HepG2 (cell line): ENCODE data around the gene SULT1B1. TPM values are rescaled to one million over a fixed set of nuclear protein-coding genes. Genes with fewer than 3 reads are reported as not detected.
A peak's percentile ranks its signal among the peaks of the same experiment; 100 is the strongest.

ENCODE experiments used
- CERS6 ChIP-seq: sonication (generic); formaldehyde crosslinking; IDR thresholded peaks from 2 replicates; pipeline ENCODE4 v1.5.0; 2020; ENCODE audit warnings: missing genetic modification reagents
- FOXP1 ChIP-seq, 2 experiments: fragments of 450-650 bp in 1 of 2; IDR thresholded peaks; 2 replicates each; pipeline ENCODE4 v1.6.1; 2017 to 2018; ENCODE audit warnings: antibody characterized with exemption in 1 of 2
- GTF3A ChIP-seq: sonication (generic); formaldehyde crosslinking; conservative IDR thresholded peaks from 2 replicates; pipeline ENCODE4 v1.4.0; 2020; ENCODE audit warnings: mild to moderate bottlenecking, missing genetic modification reagents
- GZF1 ChIP-seq: sonication (generic); formaldehyde crosslinking; IDR thresholded peaks from 2 replicates; pipeline ENCODE4 v1.5.1; 2020; ENCODE audit warnings: mild to moderate bottlenecking, missing genetic modification reagents
- HMG20B ChIP-seq: conservative IDR thresholded peaks from 2 replicates; pipeline ENCODE4 v1.6.1; 2016; ENCODE audit warnings: missing genetic modification reagents, missing compliant biosample characterization
- MTA3 ChIP-seq: sonication (generic); formaldehyde crosslinking; IDR thresholded peaks from 2 replicates; pipeline ENCODE4 v1.4.0; 2020; ENCODE audit warnings: missing genetic modification reagents
- NONO ChIP-seq, 2 experiments: fragments of 450-650 bp in 1 of 2; sonication (generic) in 1 of 2; formaldehyde crosslinking in 1 of 2; IDR thresholded peaks in 1 of 2; conservative IDR thresholded peaks in 1 of 2; 2 replicates each; pipeline versions ENCODE4 v1.6.1 to v1.8.0; 2017 to 2022; ENCODE audit warnings: mild to moderate bottlenecking in 1 of 2, missing genetic modification reagents in 1 of 2, moderate library complexity in 1 of 2
- RFXAP ChIP-seq: sonication (generic); formaldehyde crosslinking; IDR thresholded peaks from 2 replicates; pipeline ENCODE4 v1.4.0; 2020; ENCODE audit warnings: missing genetic modification reagents, borderline replicate concordance
- SALL1 ChIP-seq: sonication (generic); formaldehyde crosslinking; IDR thresholded peaks from 2 replicates; pipeline ENCODE4 v1.8.0; 2022; ENCODE audit warnings: mild to moderate bottlenecking, missing genetic modification reagents
- SIX1 ChIP-seq: sonication (generic); formaldehyde crosslinking; IDR thresholded peaks from 2 replicates; pipeline ENCODE4 v1.4.0; 2020; ENCODE audit warnings: missing genetic modification reagents, borderline replicate concordance
- SP1 ChIP-seq, 2 experiments: fragments of 450-650 bp in 1 of 2; sonication (generic) in 1 of 2; formaldehyde crosslinking in 1 of 2; IDR thresholded peaks; 2 replicates each; pipeline versions ENCODE4 v1.4.0 to v1.6.1; 2016 to 2020; ENCODE audit warnings: missing genetic modification reagents in 1 of 2
- SRY ChIP-seq: sonication (generic); formaldehyde crosslinking; IDR thresholded peaks from 2 replicates; pipeline ENCODE4 v1.8.0; 2022; ENCODE audit warnings: mild to moderate bottlenecking, missing genetic modification reagents
- SYNCRIP ChIP-seq: fragments of 200-400 bp; formaldehyde crosslinking; IDR thresholded peaks from 2 replicates; pipeline ENCODE4 v1.6.1; 2018; ENCODE audit warnings: mild to moderate bottlenecking, low read depth, low read length; ENCODE audit not compliant: insufficient read depth
- UBTF ChIP-seq: sonication (generic); formaldehyde crosslinking; IDR thresholded peaks from 2 replicates; pipeline ENCODE4 v1.4.0; 2020; ENCODE audit warnings: mild to moderate bottlenecking, missing genetic modification reagents
- ZBTB8A ChIP-seq: sonication (generic); formaldehyde crosslinking; IDR thresholded peaks from 2 replicates; pipeline ENCODE4 v1.4.0; 2020; ENCODE audit warnings: mild to moderate bottlenecking, low read depth, missing genetic modification reagents, borderline replicate concordance
- ZFAT ChIP-seq: sonication (generic); formaldehyde crosslinking; conservative IDR thresholded peaks from 2 replicates; pipeline ENCODE4 v1.8.1; 2023; ENCODE audit warnings: missing genetic modification reagents, inconsistent platforms
- ZFY ChIP-seq: sonication (generic); formaldehyde crosslinking; IDR thresholded peaks from 2 replicates; pipeline ENCODE4 v1.4.0; 2020; ENCODE audit warnings: missing genetic modification reagents
- ZNF275 ChIP-seq: sonication (generic); formaldehyde crosslinking; IDR thresholded peaks from 2 replicates; pipeline ENCODE4 v1.8.0; 2022; ENCODE audit warnings: missing genetic modification reagents, mild to moderate bottlenecking, inconsistent platforms, borderline replicate concordance
- polyA plus RNA-seq, 8 experiments: library from polyadenylated mRNA; depleted of rRNA in 3 of 8; stranded (reverse) in 7 of 8; unstranded in 1 of 8; fragments of >200 nt; fragmentation: Illumina TruSeq in 4 of 8; extraction: Trizol in 4 of 8; gene quantifications; 2 replicates each; pipeline versions ENCODE4 v1.2.1 to v1.2.3, GENCODE V29; 2011 to 2016; ENCODE audit warnings: low read depth in 4 of 8, missing spikeins in 1 of 8, mixed read lengths in 1 of 8; ENCODE audit not compliant: insufficient read depth in 1 of 8
- total RNA-seq, 5 experiments: library from RNA; depleted of rRNA; stranded (reverse); fragments of >200 nt; fragmentation: Illumina TruSeq; extraction: Trizol; gene quantifications; 2 replicates each; pipeline ENCODE4 v1.2.3, GENCODE V29; 2016; ENCODE audit warnings: low read depth in 1 of 5
- TF ChIP-seq, protein P1 (sequence below): sonication (generic); formaldehyde crosslinking; conservative IDR thresholded peaks from 2 replicates; pipeline ENCODE4 v1.4.0; 2020; ENCODE audit warnings: missing genetic modification reagents
- TF ChIP-seq, protein P2 (sequence below): sonication (generic); formaldehyde crosslinking; IDR thresholded peaks from 2 replicates; pipeline ENCODE4 v1.9.0; 2022; ENCODE audit warnings: missing genetic modification reagents, mild to moderate bottlenecking, borderline replicate concordance
- TF ChIP-seq, protein P3 (sequence below): sonication (generic); formaldehyde crosslinking; IDR thresholded peaks from 2 replicates; pipeline ENCODE4 v1.5.0; 2020; ENCODE audit warnings: missing genetic modification reagents, mild to moderate bottlenecking, borderline replicate concordance

SULT1B1 gene
- total and polyA plus RNA-seq, 2 of the 13 experiments (the other 11 are each of a cell fraction or from before 2014, with no cell fraction given) = 0.20 to 0.25 TPM

DNA sequence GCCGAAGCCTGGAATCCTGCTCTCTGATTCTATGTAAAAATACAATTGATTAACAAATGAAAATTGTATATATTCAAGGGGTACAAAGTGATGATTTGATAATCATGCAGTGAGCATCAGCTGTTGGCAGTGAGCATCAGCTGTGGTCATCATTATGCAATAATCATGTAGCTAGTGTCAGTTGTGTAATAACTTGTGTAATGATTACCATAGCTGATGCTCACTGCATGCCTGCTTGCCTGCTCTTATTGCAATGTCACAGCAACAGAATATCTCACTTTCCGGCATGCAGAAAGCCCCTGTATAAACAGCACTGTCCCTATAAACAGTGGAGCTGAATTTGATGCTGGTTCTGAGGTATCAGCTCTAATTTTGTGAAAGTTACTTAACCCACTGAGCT, 46.8 kb downstream of the SULT1B1 start (continued):
- TF ChIP-seq, protein P1, sequence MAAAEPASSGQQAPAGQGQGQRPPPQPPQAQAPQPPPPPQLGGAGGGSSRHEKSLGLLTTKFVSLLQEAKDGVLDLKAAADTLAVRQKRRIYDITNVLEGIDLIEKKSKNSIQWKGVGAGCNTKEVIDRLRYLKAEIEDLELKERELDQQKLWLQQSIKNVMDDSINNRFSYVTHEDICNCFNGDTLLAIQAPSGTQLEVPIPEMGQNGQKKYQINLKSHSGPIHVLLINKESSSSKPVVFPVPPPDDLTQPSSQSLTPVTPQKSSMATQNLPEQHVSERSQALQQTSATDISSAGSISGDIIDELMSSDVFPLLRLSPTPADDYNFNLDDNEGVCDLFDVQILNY = no peak
- TF ChIP-seq, protein P2, sequence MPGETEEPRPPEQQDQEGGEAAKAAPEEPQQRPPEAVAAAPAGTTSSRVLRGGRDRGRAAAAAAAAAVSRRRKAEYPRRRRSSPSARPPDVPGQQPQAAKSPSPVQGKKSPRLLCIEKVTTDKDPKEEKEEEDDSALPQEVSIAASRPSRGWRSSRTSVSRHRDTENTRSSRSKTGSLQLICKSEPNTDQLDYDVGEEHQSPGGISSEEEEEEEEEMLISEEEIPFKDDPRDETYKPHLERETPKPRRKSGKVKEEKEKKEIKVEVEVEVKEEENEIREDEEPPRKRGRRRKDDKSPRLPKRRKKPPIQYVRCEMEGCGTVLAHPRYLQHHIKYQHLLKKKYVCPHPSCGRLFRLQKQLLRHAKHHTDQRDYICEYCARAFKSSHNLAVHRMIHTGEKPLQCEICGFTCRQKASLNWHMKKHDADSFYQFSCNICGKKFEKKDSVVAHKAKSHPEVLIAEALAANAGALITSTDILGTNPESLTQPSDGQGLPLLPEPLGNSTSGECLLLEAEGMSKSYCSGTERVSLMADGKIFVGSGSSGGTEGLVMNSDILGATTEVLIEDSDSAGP = no peak; the same call in 1 of the 2 replicates
- TF ChIP-seq MTA3 (CRISPR knock-in tag) (no peak), SP1 (IDR thresholded peaks at IDR 0.05) (no peak), SP1 (CRISPR knock-in tag; IDR thresholded peaks at IDR 0.05) (no peak), GTF3A (CRISPR knock-in tag) (no peak), ZNF275 (CRISPR knock-in tag) (no peak), SRY (CRISPR knock-in tag) (no peak), GZF1 (CRISPR knock-in tag) (no peak), UBTF (CRISPR knock-in tag) (no peak), FOXP1 (IDR thresholded peaks at IDR 0.05) (no peak), FOXP1 (CRISPR knock-in tag; IDR thresholded peaks at IDR 0.05) (peak; percentile 74), ZBTB8A (CRISPR knock-in tag) (no peak), SYNCRIP (no peak), NONO (IDR thresholded peaks at IDR 0.05) (no peak), NONO (CRISPR knock-in tag; conservative IDR thresholded peaks at IDR 0.05) (no peak), SIX1 (peak; percentile 51; the same call in 1 of the 2 replicates), ZFY (CRISPR knock-in tag) (no peak), SALL1 (CRISPR knock-in tag) (peak; percentile 39; the same call in 1 of the 2 replicates), ZFAT (CRISPR knock-in tag) (no peak), RFXAP (CRISPR knock-in tag) (no peak), CERS6 (CRISPR knock-in tag) (no peak), HMG20B (CRISPR knock-in tag) (0 out of 2 replicates have a peak, but pooled peaks have one; percentile 21)
- TF ChIP-seq, protein P3, sequence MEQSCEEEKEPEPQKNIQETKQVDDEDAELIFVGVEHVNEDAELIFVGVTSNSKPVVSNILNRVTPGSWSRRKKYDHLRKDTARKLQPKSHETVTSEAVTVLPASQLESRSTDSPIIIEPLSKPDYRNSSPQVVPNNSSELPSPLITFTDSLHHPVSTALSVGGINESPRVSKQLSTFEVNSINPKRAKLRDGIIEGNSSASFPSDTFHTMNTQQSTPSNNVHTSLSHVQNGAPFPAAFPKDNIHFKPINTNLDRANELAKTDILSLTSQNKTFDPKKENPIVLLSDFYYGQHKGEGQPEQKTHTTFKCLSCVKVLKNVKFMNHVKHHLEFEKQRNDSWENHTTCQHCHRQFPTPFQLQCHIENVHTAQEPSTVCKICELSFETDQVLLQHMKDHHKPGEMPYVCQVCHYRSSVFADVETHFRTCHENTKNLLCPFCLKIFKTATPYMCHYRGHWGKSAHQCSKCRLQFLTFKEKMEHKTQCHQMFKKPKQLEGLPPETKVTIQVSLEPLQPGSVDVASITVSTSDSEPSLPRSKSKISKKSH = no peak
